Karpas-422 (cell line): ENCODE results near the gene FBXL22. TPM values are rescaled to one million over a fixed set of nuclear protein-coding genes. Genes with fewer than 3 reads are reported as not detected.

Source experiments
- DNase-seq: peaks from one replicate; pipeline ENCODE4 v3.0.0-alpha.2; 2015
- H2AFZ ChIP-seq: fragments of 200-600 bp; sonication (generic); 2 replicates; pipeline ENCODE4 v1.6.1; 2014; ENCODE audit warnings: antibody characterized with exemption, low read length, mixed read lengths
- H3K27ac ChIP-seq: fragments of 200-600 bp; sonication (generic); 2 replicates; pipeline ENCODE4 v1.5.1; 2014; ENCODE audit warnings: mild to moderate bottlenecking, low read length, moderate library complexity
- H3K27me3 ChIP-seq: fragments of 200-600 bp; sonication (generic); 2 replicates; pipeline ENCODE4 v1.6.1; 2014; ENCODE audit warnings: low read length, mixed read lengths
- H3K36me3 ChIP-seq: fragments of 200-600 bp; sonication (generic); 2 replicates; pipeline ENCODE4 v1.6.1; 2014; ENCODE audit warnings: low read length, mixed read lengths; ENCODE audit not compliant: insufficient read depth
- H3K4me1 ChIP-seq: fragments of 200-600 bp; sonication (generic); 2 replicates; pipeline ENCODE4 v1.6.1; 2014; ENCODE audit warnings: mild to moderate bottlenecking, low read length, mixed read lengths
- H3K4me2 ChIP-seq: fragments of 200-600 bp; sonication (generic); 2 replicates; pipeline ENCODE4 v1.6.1; 2014; ENCODE audit warnings: low read length, low read depth, mild to moderate bottlenecking; ENCODE audit not compliant: poor library complexity, severe bottlenecking
- H3K4me3 ChIP-seq: fragments of 200-600 bp; sonication (generic); 2 replicates; pipeline ENCODE4 v1.5.1; 2014; ENCODE audit warnings: mild to moderate bottlenecking, antibody characterized with exemption, low read length, mixed read lengths
- H3K79me2 ChIP-seq: fragments of 200-600 bp; sonication (generic); 2 replicates; pipeline ENCODE4 v1.6.1; 2014; ENCODE audit warnings: mild to moderate bottlenecking, low read length, mixed read lengths
- H3K9ac ChIP-seq: fragments of 200-600 bp; sonication (generic); 2 replicates; pipeline ENCODE4 v1.6.0; 2014; ENCODE audit warnings: low read length
- H3K9me2 ChIP-seq: fragments of 200-600 bp; sonication (generic), shearing (Covaris generic); replicated peaks from 2 replicates; pipeline ENCODE4 v1.6.0; 2014; ENCODE audit warnings: mild to moderate bottlenecking, low read length, moderate library complexity; ENCODE audit not compliant: insufficient read depth
- H3K9me3 ChIP-seq: fragments of 300-700, 200-600 bp; sonication (generic); 2 replicates; pipeline ENCODE4 v1.6.1; 2014; ENCODE audit warnings: low read length, mixed read lengths
- H4K20me1 ChIP-seq: fragments of 200-600 bp; sonication (generic); 2 replicates; pipeline ENCODE4 v1.6.1; 2014; ENCODE audit warnings: mild to moderate bottlenecking, antibody characterized with exemption, low read length, low read depth; ENCODE audit not compliant: insufficient read depth
- total RNA-seq: library from RNA; depleted of rRNA; stranded (reverse); fragments of >200 nt; shearing (Covaris generic); gene quantifications from 2 replicates; pipeline ENCODE4 v1.2.3, GENCODE V29; 2014; ENCODE audit warnings: low replicate concordance

FBXL22 gene
- total RNA-seq, 1 experiment from 2014 or later: 0.15 TPM

- Histone ChIP-seq H3K27me3 (no peaks in the 10 kb centered on the region), H3K4me1 (peaks cover 13% of the 10 kb centered on the region), H3K9me2 (no peaks in the 10 kb centered on the region), H4K20me1 (no peaks in the 10 kb centered on the region), H2AFZ (no peak overlapping the region), H3K4me2 (no peak overlapping the region), H3K9ac (no peak overlapping the region), H3K4me3 (no peak overlapping the region), H3K79me2 (no peaks in the 10 kb centered on the region), H3K36me3 (peaks cover 32% of the 10 kb centered on the region; the same call in 1 of the 2 replicates), H3K27ac (0 out of 2 replicates have a peak overlapping the region, but pooled peaks have one; percentile 30), H3K9me3 (no peaks in the 10 kb centered on the region)
- DNase-seq: no peak
Observed at GRCh38 chr15:63582718-63583426, 14.3 kb upstream of the FBXL22 start.

GRCh38 chr15:63586790-63587189 lies 10.4 kb upstream of the FBXL22 start:
- H4K20me1 ChIP-seq: no peaks in the 10 kb centered on the region
- peaks cover 48% of the 10 kb centered on the region; the same call in 1 of the 2 replicates for H3K36me3 ChIP-seq
- no peak for DNase-seq
- no peaks in the 10 kb centered on the region for H3K9me3 ChIP-seq
- H3K27me3 ChIP-seq: no peaks in the 10 kb centered on the region
- H3K4me3 ChIP-seq: no peak overlapping the region
- H2AFZ ChIP-seq: no peak overlapping the region
- H3K9ac ChIP-seq: no peak overlapping the region
- H3K9me2 ChIP-seq: no peaks in the 10 kb centered on the region
- H3K79me2 ChIP-seq: no peaks in the 10 kb centered on the region
- H3K4me1 ChIP-seq: peaks cover 2% of the 10 kb centered on the region; the same call in 1 of the 2 replicates
- no peak overlapping the region for H3K27ac ChIP-seq
- no peak overlapping the region for H3K4me2 ChIP-seq

GRCh38 chr15:63587527-63587926 lies 9.7 kb upstream of the FBXL22 start:
- no peaks in the 10 kb centered on the region for H3K79me2 ChIP-seq
- no peak for DNase-seq
- no peaks in the 10 kb centered on the region for H3K9me2 ChIP-seq
- H3K27me3 ChIP-seq: no peaks in the 10 kb centered on the region
- no peaks in the 10 kb centered on the region for H3K9me3 ChIP-seq
- no peak overlapping the region for H3K4me2 ChIP-seq
- no peak overlapping the region for H3K4me3 ChIP-seq
- no peaks in the 10 kb centered on the region for H3K4me1 ChIP-seq
- peaks cover 48% of the 10 kb centered on the region; the same call in 1 of the 2 replicates for H3K36me3 ChIP-seq
- no peak overlapping the region for H3K9ac ChIP-seq
- no peak overlapping the region for H3K27ac ChIP-seq
- no peaks in the 10 kb centered on the region for H4K20me1 ChIP-seq
- H2AFZ ChIP-seq: no peak overlapping the region

GRCh38 chr15:63588826-63589225 lies 8.4 kb upstream of the FBXL22 start:
- Histone ChIP-seq H3K79me2 (no peaks in the 10 kb centered on the region), H4K20me1 (no peaks in the 10 kb centered on the region), H3K27me3 (no peaks in the 10 kb centered on the region), H3K4me1 (no peaks in the 10 kb centered on the region), H3K4me2 (no peak overlapping the region), H3K27ac (no peak overlapping the region), H3K9me3 (no peaks in the 10 kb centered on the region), H3K9me2 (no peaks in the 10 kb centered on the region), H2AFZ (no peak overlapping the region), H3K4me3 (no peak overlapping the region), H3K36me3 (peaks cover 52% of the 10 kb centered on the region; the same call in 1 of the 2 replicates), H3K9ac (no peak overlapping the region)
- DNase-seq: no peak

- Histone ChIP-seq H4K20me1 (no peaks in the 10 kb centered on the region), H3K4me1 (peaks cover 24% of the 10 kb centered on the region), H3K27me3 (no peaks in the 10 kb centered on the region), H3K9me3 (no peaks in the 10 kb centered on the region), H3K36me3 (peaks cover 23% of the 10 kb centered on the region; the same call in 1 of the 2 replicates), H3K9me2 (no peaks in the 10 kb centered on the region), H3K9ac (no peak overlapping the region), H2AFZ (no peak overlapping the region), H3K27ac (no peak overlapping the region), H3K79me2 (0 out of 2 replicates have a peak, but pooled peaks cover 6% of the 10 kb centered on the region), H3K4me3 (no peak overlapping the region), H3K4me2 (no peak overlapping the region)
- DNase-seq: no peak
Observed at GRCh38 chr15:63593705-63594671, 3.2 kb upstream of the FBXL22 start.

- no peak overlapping the region for H3K27ac ChIP-seq
- H3K27me3 ChIP-seq: no peaks in the 10 kb centered on the region
- no peak overlapping the region for H3K4me3 ChIP-seq
- H3K9ac ChIP-seq: no peak overlapping the region
- no peaks in the 10 kb centered on the region for H4K20me1 ChIP-seq
- H3K9me3 ChIP-seq: no peaks in the 10 kb centered on the region
- peaks cover 12% of the 10 kb centered on the region for H3K79me2 ChIP-seq
- H2AFZ ChIP-seq: no peak overlapping the region
- DNase-seq: no peak
- no peaks in the 10 kb centered on the region for H3K9me2 ChIP-seq
- no peak overlapping the region for H3K4me2 ChIP-seq
- peaks cover 23% of the 10 kb centered on the region; the same call in 1 of the 2 replicates for H3K36me3 ChIP-seq
- peaks cover 35% of the 10 kb centered on the region for H3K4me1 ChIP-seq
Observed at GRCh38 chr15:63595065-63595464, 2.1 kb upstream of the FBXL22 start.

GRCh38 chr15:63595688-63596087 lies 1.5 kb upstream of the FBXL22 start:
- no peaks in the 10 kb centered on the region for H3K9me3 ChIP-seq
- no peak for DNase-seq
- no peak overlapping the region for H3K4me3 ChIP-seq
- H3K79me2 ChIP-seq: peaks cover 17% of the 10 kb centered on the region
- H3K9ac ChIP-seq: no peak overlapping the region
- H3K4me1 ChIP-seq: peaks cover 40% of the 10 kb centered on the region
- H4K20me1 ChIP-seq: no peaks in the 10 kb centered on the region
- no peaks in the 10 kb centered on the region for H3K27me3 ChIP-seq
- H2AFZ ChIP-seq: no peak overlapping the region
- H3K27ac ChIP-seq: no peak overlapping the region
- peaks cover 21% of the 10 kb centered on the region; the same call in 1 of the 2 replicates for H3K36me3 ChIP-seq
- no peaks in the 10 kb centered on the region for H3K9me2 ChIP-seq
- H3K4me2 ChIP-seq: no peak overlapping the region

- Histone ChIP-seq H3K4me1 (peaks cover 47% of the 10 kb centered on the region), H3K27ac (no peak overlapping the region), H3K9me3 (no peaks in the 10 kb centered on the region)
Observed at GRCh38 chr15:63596676-63597037, 530 bp upstream of the FBXL22 start.

More at GRCh38 chr15:63596676-63597037, 530 bp upstream of the FBXL22 start:
- Histone ChIP-seq H3K9ac (no peak overlapping the region), H3K9me2 (no peaks in the 10 kb centered on the region), H3K79me2 (peaks cover 17% of the 10 kb centered on the region), H4K20me1 (no peaks in the 10 kb centered on the region), H3K4me2 (no peak overlapping the region), H3K4me3 (no peak overlapping the region), H3K36me3 (peaks cover 11% of the 10 kb centered on the region; the same call in 1 of the 2 replicates), H3K27me3 (no peaks in the 10 kb centered on the region), H2AFZ (no peak overlapping the region)
- DNase-seq: no peak
